Fibroblast of peridontal ligament (primary cell): ENCODE measurements around the gene OR9A4.

ENCODE experiments used
- DNase-seq: peaks from one replicate; pipeline ENCODE4 v3.0.0-alpha.2; 2010; ENCODE audit errors: extremely low read depth

Gene OR9A4

DNA sequence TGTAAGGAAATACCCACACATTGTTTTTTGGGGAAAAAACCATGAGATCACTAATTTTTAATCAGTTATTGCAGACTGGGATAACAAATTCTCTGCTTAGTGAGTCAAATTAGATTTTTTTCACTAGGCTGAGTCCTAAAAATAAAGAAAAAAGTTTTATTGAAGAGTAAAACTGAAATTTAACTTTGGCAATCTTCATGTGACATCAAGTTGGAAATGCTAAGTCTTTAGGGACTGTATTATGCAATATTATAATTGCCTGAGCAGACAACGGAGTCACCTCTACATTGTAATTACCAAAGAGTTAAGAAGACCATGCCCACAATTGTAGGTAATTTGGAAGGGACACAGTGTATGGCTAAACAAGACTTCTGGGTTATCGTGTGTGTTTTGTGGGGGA lies 32.8 kb downstream of the OR9A4 start:
- no peak for DNase-seq

- no peak for DNase-seq
Observed at GRCh38 chr7:141949451-141949850, 33.3 kb downstream of the OR9A4 start.

DNA sequence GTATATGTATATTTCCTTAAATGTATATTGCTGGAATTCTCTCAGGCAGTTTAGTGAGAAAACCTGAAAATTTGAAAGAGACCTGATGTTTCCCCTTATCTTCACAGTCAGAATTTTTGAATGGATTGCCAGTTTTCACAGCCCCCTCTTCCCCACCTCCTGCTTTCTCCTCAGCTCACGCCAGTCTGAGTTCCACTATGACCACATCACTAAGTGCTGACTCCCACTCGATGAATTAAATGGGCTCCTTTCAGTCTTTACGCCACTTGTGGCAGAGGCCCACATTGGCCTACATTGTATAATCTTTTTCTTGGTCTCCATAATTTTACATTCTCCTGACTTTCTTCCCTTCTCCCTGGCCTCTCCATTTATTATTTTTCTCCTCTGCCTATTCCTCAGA lies 33.7 kb downstream of the OR9A4 start:
- DNase-seq = no peak

DNA sequence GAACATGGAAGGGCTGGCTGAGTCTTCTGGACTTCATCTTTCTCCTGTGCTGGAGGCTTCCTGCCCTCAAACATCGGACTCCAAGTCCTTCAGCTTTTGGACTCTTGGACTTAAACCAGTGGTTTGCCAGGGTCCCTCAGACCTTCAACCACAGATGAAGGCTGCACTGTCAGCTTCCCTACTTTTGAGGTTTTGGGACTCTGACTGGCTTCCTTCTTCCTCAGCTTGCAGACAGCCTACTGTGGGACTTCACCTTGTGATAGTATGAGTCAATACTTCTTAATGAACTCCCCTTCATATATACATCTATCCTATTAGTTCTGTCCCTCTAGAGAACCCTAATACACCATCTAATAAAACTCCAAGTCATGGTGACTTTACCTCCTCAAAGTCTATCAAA lies 34.6 kb downstream of the OR9A4 start:
- no peak for DNase-seq

DNA sequence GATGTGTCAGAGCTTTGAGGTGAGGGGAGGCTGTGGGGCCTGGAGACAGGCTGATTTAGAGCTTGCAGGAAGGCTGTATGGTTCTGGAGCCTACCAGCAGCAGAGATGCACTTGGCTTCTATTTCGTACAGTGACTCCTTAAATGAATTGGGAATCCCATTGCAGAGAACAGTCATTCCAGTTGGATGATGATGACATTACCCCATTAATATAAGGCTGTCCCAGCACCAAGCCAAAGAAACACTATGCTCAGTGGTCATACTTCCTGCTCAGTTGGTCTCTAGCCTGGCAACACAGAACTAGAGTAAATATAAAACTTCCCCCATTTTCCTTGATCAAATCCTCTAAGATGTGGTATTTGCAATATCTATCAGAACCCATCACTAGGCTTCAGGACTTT lies 36.3 kb downstream of the OR9A4 start:
- DNase-seq = no peak

GRCh38 chr7:141954334-141954733 lies 38.1 kb downstream of the OR9A4 start:
- DNase-seq = no peak

- DNase-seq = no peak
Observed at GRCh38 chr7:141956084-141956483, 39.9 kb downstream of the OR9A4 start.

GRCh38 chr7:141960687-141961422 lies 44.7 kb downstream of the OR9A4 start:
- no peak for DNase-seq
